ENCODE results near the gene ATP1A3.

ATP1A3 gene

GRCh38 chr19:41928221-41928683 is 65.8 kb downstream of the ATP1A3 start, which contains the start of gene ERFL:
ERFL (minus strand) TSS chr19:41928449; CDS start chr19:41912919, 15,530 bp downstream.
- Mint-ChIP-seq H3K27me3 (ENCODE audit: low read depth) (peaks cover 52% of the 10 kb centered on the region), H3K9me3 (no peaks in the 10 kb centered on the region), H3K27ac (no peak within 1 kb of the TSS), H3K36me3 (ENCODE audit: low read depth) (no peaks in the 10 kb centered on the region), H3K4me3 (peak within 1 kb of the TSS; percentile 80 to 83 (median 82)), H3K4me1 (peaks cover 11% of the 10 kb centered on the region)
- TF ChIP-seq CTCF (IDR thresholded peaks at IDR 0.05; ENCODE audit: unreplicated experiment in 3 of 3), result no peak

- Mint-ChIP-seq H3K36me3 (ENCODE audit: low read depth) (no peaks in the 10 kb centered on the region), H3K9me3 (no peaks in the 10 kb centered on the region), H3K4me3 (peak overlapping the region; percentile 75 to 83 (median 82)), H3K27ac (no peak overlapping the region), H3K4me1 (peaks cover 11% of the 10 kb centered on the region), H3K27me3 (ENCODE audit: low read depth) (peaks cover 46% of the 10 kb centered on the region)
- no peak for TF ChIP-seq CTCF (IDR thresholded peaks at IDR 0.05; ENCODE audit: unreplicated experiment in 3 of 3)
These were observed 66.4 kb downstream of the ATP1A3 start for GRCh38 chr19:41927497-41928192.

GRCh38 chr19:41926763-41927496 is 67.1 kb downstream of the ATP1A3 start:
- Mint-ChIP-seq H3K4me1 (peaks cover 11% of the 10 kb centered on the region), H3K9me3 (no peaks in the 10 kb centered on the region), H3K36me3 (ENCODE audit: low read depth) (no peaks in the 10 kb centered on the region), H3K27ac (no peak overlapping the region), H3K27me3 (ENCODE audit: low read depth) (peaks cover 39% of the 10 kb centered on the region), H3K4me3 (no peak overlapping the region)
- TF ChIP-seq CTCF (IDR thresholded peaks at IDR 0.05; ENCODE audit: unreplicated experiment in 3 of 3), result no peak

- H3K4me1 Mint-ChIP-seq, result peaks cover 11% of the 10 kb centered on the region
- H3K36me3 Mint-ChIP-seq (ENCODE audit: low read depth), result no peaks in the 10 kb centered on the region
- no peak overlapping the region for H3K4me3 Mint-ChIP-seq
- no peak overlapping the region for H3K27ac Mint-ChIP-seq
- no peak for TF ChIP-seq CTCF (IDR thresholded peaks at IDR 0.05; ENCODE audit: unreplicated experiment in 3 of 3)
- H3K27me3 Mint-ChIP-seq (ENCODE audit: low read depth), result peaks cover 31% of the 10 kb centered on the region
- H3K9me3 Mint-ChIP-seq, result no peaks in the 10 kb centered on the region
These were observed 67.8 kb downstream of the ATP1A3 start for GRCh38 chr19:41926028-41926762.

GRCh38 chr19:41925208-41926003 is 68.6 kb downstream of the ATP1A3 start:
- Mint-ChIP-seq H3K4me1 (peaks cover 8% of the 10 kb centered on the region), H3K27me3 (ENCODE audit: low read depth) (peaks cover 24% of the 10 kb centered on the region), H3K36me3 (ENCODE audit: low read depth) (no peaks in the 10 kb centered on the region), H3K4me3 (no peak overlapping the region), H3K27ac (no peak overlapping the region), H3K9me3 (no peaks in the 10 kb centered on the region)
- no peak for TF ChIP-seq CTCF (IDR thresholded peaks at IDR 0.05; ENCODE audit: unreplicated experiment in 3 of 3)
